Kidney epithelial cell (primary cell): ENCODE results near the gene PML. TPM values are rescaled to one million over a fixed set of nuclear protein-coding genes. Genes with fewer than 3 reads are reported as not detected.

Experiments
- DNase-seq: peaks from one replicate; pipeline ENCODE4 v3.0.0-alpha.2; 2010; ENCODE audit warnings: low read depth
- H3K27me3 ChIP-seq: 2 replicates; pipeline ENCODE4 v1.6.0; 2011; ENCODE audit warnings: low read length; ENCODE audit not compliant: control insufficient read depth, insufficient read depth
- H3K36me3 ChIP-seq: 2 replicates; pipeline ENCODE4 v1.5.1; 2011; ENCODE audit warnings: low read length; ENCODE audit not compliant: control insufficient read depth, insufficient read depth
- H3K4me3 ChIP-seq: 2 replicates; pipeline ENCODE4 v1.5.1; 2011; ENCODE audit warnings: low read depth, mild to moderate bottlenecking, control low read depth, low read length
- CTCF ChIP-seq: IDR thresholded peaks from 2 replicates; pipeline ENCODE4 v1.5.1; 2011; ENCODE audit warnings: mild to moderate bottlenecking, moderate library complexity, low read length, control low read depth, inconsistent platforms; ENCODE audit not compliant: insufficient read depth, poor library complexity, severe bottlenecking
- total RNA-seq: library from RNA; depleted of rRNA; stranded (reverse); fragments of >200 nt; gene quantifications from 2 replicates; pipeline ENCODE4 v1.2.3, GENCODE V29; 2015

The PML gene
- total RNA-seq, 1 donor from 2014 or later: 94.1 TPM

GRCh38 chr15:74006774-74007639 lies 12.5 kb downstream of the PML start:
- Histone ChIP-seq H3K4me3 (no peak overlapping the region), H3K36me3 (peaks cover 3% of the 10 kb centered on the region), H3K27me3 (no peaks in the 10 kb centered on the region)
- TF ChIP-seq CTCF: no peak
- DNase-seq: no peak

GRCh38 chr15:74007820-74008371 lies 13.4 kb downstream of the PML start:
- Histone ChIP-seq H3K27me3 (no peaks in the 10 kb centered on the region), H3K4me3 (no peak overlapping the region), H3K36me3 (peaks cover 3% of the 10 kb centered on the region)
- no peak for DNase-seq
- TF ChIP-seq CTCF: no peak

GRCh38 chr15:74008901-74009300 lies 14.4 kb downstream of the PML start:
- H3K27me3 ChIP-seq: no peaks in the 10 kb centered on the region
- peaks cover 3% of the 10 kb centered on the region for H3K36me3 ChIP-seq
- no peak for DNase-seq
- TF ChIP-seq CTCF: no peak
- H3K4me3 ChIP-seq: no peak overlapping the region

GRCh38 chr15:74010929-74011540 lies 16.5 kb downstream of the PML start:
- Histone ChIP-seq H3K27me3 (no peaks in the 10 kb centered on the region), H3K4me3 (no peak overlapping the region), H3K36me3 (peaks cover 5% of the 10 kb centered on the region)
- no peak for TF ChIP-seq CTCF
- no peak for DNase-seq

- TF ChIP-seq CTCF: no peak
- Histone ChIP-seq H3K27me3 (no peaks in the 10 kb centered on the region), H3K36me3 (peaks cover 5% of the 10 kb centered on the region), H3K4me3 (no peak overlapping the region)
- DNase-seq: no peak
Observed at GRCh38 chr15:74011610-74012009, 17.1 kb downstream of the PML start.
